Activated CD4-positive, CD25-positive, alpha-beta regulatory T cell treated with anti-CD3 and anti-CD28 coated beads, Interleukin-2, amount 50 U/mL, for 72 hours (primary cell): ENCODE results near the gene HIRA.
"Not testable (repeated sequence)": the region's sequence is repeated elsewhere in the genome, so short reads cannot be mapped to it uniquely, and the experiment has no call there.

Experiments
- DNase-seq: peaks from one replicate; pipeline ENCODE4 v3.0.0; 2021

HIRA gene

GRCh38 chr22:19438298-19438697, 6.8 kb upstream of the HIRA start:
- DNase-seq, result no peak

- not testable (repeated sequence) for DNase-seq
These were observed 5.1 kb upstream of the HIRA start for GRCh38 chr22:19436444-19437161.

GRCh38 chr22:19434829-19435580, 3.5 kb upstream of the HIRA start:
- DNase-seq, result no peak

GRCh38 chr22:19434401-19434800, 2.9 kb upstream of the HIRA start:
- DNase-seq, result no peak

GRCh38 chr22:19432133-19432851, 759 bp upstream of the HIRA start, which contains the start of gene MRPL40:
Gene MRPL40 (plus strand): TSS chr22:19432545. CDS start chr22:19432555, 10 bp downstream.
- DNase-seq, result peak; percentile 88

- peak; percentile 56 for DNase-seq
These were observed 517 bp downstream of the HIRA start for GRCh38 chr22:19430890-19431541.

GRCh38 chr22:19429950-19430889, 1.3 kb downstream of the HIRA start:
- DNase-seq, result peak; percentile 34

GRCh38 chr22:19424186-19424500, 7.4 kb downstream of the HIRA start:
- no peak for DNase-seq

GRCh38 chr22:19422440-19423301, 8.9 kb downstream of the HIRA start:
- no peak for DNase-seq

- no peak for DNase-seq
These were observed 11.2 kb downstream of the HIRA start for GRCh38 chr22:19420321-19420720.

GRCh38 chr22:19419464-19420178, 11.9 kb downstream of the HIRA start:
- DNase-seq, result no peak

GRCh38 chr22:19419086-19419463, 12.5 kb downstream of the HIRA start:
- DNase-seq, result no peak

- no peak for DNase-seq
These were observed 18.6 kb downstream of the HIRA start for GRCh38 chr22:19412923-19413322.

- no peak for DNase-seq
These were observed 19.1 kb downstream of the HIRA start for GRCh38 chr22:19412478-19412877.

GRCh38 chr22:19411690-19412045, 19.9 kb downstream of the HIRA start:
- no peak for DNase-seq

- no peak for DNase-seq
These were observed 20.4 kb downstream of the HIRA start for GRCh38 chr22:19410941-19411689.

GRCh38 chr22:19407649-19408606, 23.6 kb downstream of the HIRA start:
- no peak for DNase-seq

GRCh38 chr22:19406846-19407245, 24.7 kb downstream of the HIRA start:
- DNase-seq, result no peak
